ENCODE results near the gene SHQ1. TPM values are rescaled to one million over a fixed set of nuclear protein-coding genes. Genes with fewer than 3 reads are reported as not detected.

Gene SHQ1
- total RNA-seq, 1 donor from 2014 or later = 20.7 TPM

DNA sequence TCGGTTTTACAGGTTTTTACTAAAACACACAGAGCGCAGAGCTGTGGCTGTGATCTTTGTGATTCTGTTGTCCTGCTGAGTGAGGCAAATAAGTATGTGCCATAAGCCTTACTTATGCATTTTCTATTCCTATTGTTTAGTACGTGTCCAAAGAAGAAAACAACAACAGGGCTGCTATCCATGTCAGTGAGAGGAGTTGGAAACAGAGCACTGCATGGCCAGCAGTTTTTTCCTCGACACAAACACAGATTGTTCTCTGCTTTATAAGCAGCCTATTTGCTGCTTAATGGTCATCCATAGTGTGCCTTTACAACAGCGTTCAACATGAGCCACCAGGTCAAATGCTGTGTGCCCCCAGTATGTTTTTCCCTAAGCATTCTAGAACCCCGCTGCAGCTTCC lies 79.8 kb downstream of the SHQ1 start:
- no peak for DNase-seq (ENCODE audit: low read depth, low spot score)
- Mint-ChIP-seq H3K27ac (ENCODE audit: unreplicated experiment) (no peak overlapping the region), H3K4me1 (peaks cover 21% of the 10 kb centered on the region), H3K4me3 (no peak overlapping the region), H3K36me3 (ENCODE audit: low read depth) (no peaks in the 10 kb centered on the region), H3K27me3 (ENCODE audit: low read depth) (no peaks in the 10 kb centered on the region), H3K9me3 (no peaks in the 10 kb centered on the region)
- TF ChIP-seq, protein P1, sequence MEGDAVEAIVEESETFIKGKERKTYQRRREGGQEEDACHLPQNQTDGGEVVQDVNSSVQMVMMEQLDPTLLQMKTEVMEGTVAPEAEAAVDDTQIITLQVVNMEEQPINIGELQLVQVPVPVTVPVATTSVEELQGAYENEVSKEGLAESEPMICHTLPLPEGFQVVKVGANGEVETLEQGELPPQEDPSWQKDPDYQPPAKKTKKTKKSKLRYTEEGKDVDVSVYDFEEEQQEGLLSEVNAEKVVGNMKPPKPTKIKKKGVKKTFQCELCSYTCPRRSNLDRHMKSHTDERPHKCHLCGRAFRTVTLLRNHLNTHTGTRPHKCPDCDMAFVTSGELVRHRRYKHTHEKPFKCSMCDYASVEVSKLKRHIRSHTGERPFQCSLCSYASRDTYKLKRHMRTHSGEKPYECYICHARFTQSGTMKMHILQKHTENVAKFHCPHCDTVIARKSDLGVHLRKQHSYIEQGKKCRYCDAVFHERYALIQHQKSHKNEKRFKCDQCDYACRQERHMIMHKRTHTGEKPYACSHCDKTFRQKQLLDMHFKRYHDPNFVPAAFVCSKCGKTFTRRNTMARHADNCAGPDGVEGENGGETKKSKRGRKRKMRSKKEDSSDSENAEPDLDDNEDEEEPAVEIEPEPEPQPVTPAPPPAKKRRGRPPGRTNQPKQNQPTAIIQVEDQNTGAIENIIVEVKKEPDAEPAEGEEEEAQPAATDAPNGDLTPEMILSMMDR (conservative IDR thresholded peaks at IDR 0.05) = no peak

DNA sequence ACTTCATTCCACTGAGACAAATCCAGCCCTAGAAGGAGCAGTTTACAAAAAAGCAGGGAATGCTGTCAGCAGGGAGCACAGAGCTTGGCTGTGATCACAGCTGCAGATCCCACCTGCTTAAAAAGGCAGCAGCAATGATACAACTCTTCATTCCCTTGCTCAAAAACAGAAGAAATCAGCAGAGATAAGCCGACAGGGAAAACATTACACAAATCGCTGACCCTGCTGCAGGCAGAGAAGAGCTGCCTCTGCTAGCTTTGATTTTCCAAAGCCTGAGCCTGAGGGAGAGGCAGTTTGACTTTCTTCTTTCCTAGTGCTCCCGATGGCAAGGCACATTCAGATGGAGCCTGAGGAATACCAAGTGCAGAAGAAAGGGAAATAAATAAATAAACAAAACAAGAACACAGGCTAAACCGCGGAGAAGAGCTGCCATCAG lies 80.2 kb downstream of the SHQ1 start:
- Mint-ChIP-seq H3K27ac (ENCODE audit: unreplicated experiment) (no peak overlapping the region), H3K4me3 (no peak overlapping the region), H3K36me3 (ENCODE audit: low read depth) (no peaks in the 10 kb centered on the region), H3K9me3 (no peaks in the 10 kb centered on the region), H3K27me3 (ENCODE audit: low read depth) (no peaks in the 10 kb centered on the region), H3K4me1 (peaks cover 21% of the 10 kb centered on the region)
- DNase-seq (ENCODE audit: low read depth, low spot score) = no peak
- TF ChIP-seq, protein P1 (conservative IDR thresholded peaks at IDR 0.05) = no peak

DNA sequence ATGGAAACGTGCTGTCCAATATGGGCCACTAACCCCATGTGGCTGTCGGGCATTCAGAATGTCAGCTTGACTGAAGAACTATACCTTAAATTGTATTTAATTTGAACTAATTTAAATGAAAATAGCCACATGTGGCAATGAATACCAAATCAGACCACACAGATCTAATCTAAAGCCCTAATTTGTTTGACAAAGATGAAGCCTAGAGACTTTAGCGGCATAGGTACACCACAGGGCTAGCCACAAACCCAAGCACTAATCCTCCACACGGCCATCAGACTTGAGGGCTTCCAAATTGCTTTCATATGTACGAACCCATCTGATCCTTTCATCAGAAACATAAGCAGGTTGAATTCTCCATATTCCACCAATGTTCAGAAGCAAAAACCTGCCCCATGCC lies 81.4 kb downstream of the SHQ1 start:
- Mint-ChIP-seq H3K4me3 (no peak overlapping the region), H3K4me1 (peaks cover 21% of the 10 kb centered on the region)
- no peak for DNase-seq (ENCODE audit: low read depth, low spot score)

DNA sequence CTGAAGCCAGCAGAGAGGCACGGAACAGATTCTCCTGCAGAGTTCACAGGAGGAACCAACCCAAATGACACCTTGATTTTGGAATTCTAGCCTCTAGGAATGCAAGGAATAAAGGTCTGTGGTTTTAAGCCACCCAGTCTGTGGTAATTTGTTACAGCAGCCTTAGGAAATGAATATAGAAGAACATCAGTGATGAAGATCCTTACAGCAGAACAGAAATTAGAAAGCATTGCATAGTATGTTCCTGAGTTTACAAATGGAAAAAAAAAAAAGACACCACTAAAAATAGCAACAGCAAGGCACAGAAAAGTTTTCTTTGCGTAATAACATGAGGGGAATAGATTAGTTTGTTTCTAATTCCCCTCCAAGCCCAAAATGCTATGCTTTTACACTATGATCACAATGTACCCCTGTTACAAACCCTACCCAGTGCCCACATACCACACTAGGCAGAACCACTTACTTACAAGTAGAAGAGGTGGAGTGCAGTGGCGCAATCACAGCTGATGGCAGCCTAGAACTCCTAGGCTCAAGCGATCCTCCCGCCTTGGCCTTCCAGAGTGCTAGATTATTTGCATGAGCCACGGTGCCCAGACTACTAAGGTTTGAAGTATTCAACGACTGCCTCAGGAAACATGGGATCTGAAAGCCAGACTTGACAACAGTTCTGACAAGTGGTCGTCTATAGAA lies 84.3 kb downstream of the SHQ1 start:
- H3K4me3 Mint-ChIP-seq = no peak overlapping the region
- no peak for DNase-seq (ENCODE audit: low read depth, low spot score)
- no peak overlapping the region for H3K27ac Mint-ChIP-seq (ENCODE audit: unreplicated experiment)
- TF ChIP-seq, protein P1 (conservative IDR thresholded peaks at IDR 0.05) = no peak
- H3K36me3 Mint-ChIP-seq (ENCODE audit: low read depth) = no peaks in the 10 kb centered on the region
- peaks cover 13% of the 10 kb centered on the region for H3K4me1 Mint-ChIP-seq
- no peaks in the 10 kb centered on the region for H3K9me3 Mint-ChIP-seq
- no peaks in the 10 kb centered on the region for H3K27me3 Mint-ChIP-seq (ENCODE audit: low read depth)

More for the DNA sequence above, 81.4 kb downstream of the SHQ1 start:
- TF ChIP-seq, protein P1 (conservative IDR thresholded peaks at IDR 0.05) = no peak
- H3K27ac Mint-ChIP-seq (ENCODE audit: unreplicated experiment) = no peak overlapping the region
- no peaks in the 10 kb centered on the region for H3K27me3 Mint-ChIP-seq (ENCODE audit: low read depth)
- H3K36me3 Mint-ChIP-seq (ENCODE audit: low read depth) = no peaks in the 10 kb centered on the region
- H3K9me3 Mint-ChIP-seq = no peaks in the 10 kb centered on the region

DNA sequence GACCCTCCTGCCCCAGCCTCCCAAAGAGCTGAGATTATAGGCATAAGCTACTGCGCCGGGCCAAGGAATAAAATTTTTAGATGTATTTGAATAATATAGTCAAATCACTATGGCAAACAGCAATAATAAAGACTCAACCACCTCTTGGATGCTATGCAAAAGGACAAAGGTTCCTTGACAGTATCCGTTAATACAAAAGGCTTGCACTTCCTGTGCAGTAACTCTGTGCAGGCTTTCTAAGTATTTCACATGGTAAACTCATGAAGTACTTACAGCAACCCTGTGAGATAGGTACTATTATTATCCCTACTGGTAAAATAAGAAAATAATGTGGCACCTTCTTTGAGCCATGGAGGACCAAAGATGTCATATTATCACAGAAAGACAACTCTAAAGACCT lies 86.8 kb downstream of the SHQ1 start:
- TF ChIP-seq, protein P1 (conservative IDR thresholded peaks at IDR 0.05) = no peak
- no peaks in the 10 kb centered on the region for H3K4me1 Mint-ChIP-seq
- H3K9me3 Mint-ChIP-seq = no peaks in the 10 kb centered on the region
- H3K27ac Mint-ChIP-seq (ENCODE audit: unreplicated experiment) = no peak overlapping the region
- H3K4me3 Mint-ChIP-seq = no peak overlapping the region
- no peaks in the 10 kb centered on the region for H3K27me3 Mint-ChIP-seq (ENCODE audit: low read depth)
- no peaks in the 10 kb centered on the region for H3K36me3 Mint-ChIP-seq (ENCODE audit: low read depth)
- DNase-seq (ENCODE audit: low read depth, low spot score) = no peak

All from neural crest cell (in vitro differentiated cells).